K562 (cell line): ENCODE data around the gene DCHS2. TPM values are rescaled to one million over a fixed set of nuclear protein-coding genes. Genes with fewer than 3 reads are reported as not detected.

ENCODE experiments used
- ATAC-seq: fragments of 200-7000 bp; cut with Tn5 transposase; 3 replicates; pipeline ENCODE4 v1.9.1; 2020; ENCODE audit warnings: moderate library complexity
- BruUV-seq: library from RNA; stranded (reverse); fragments of 400-500 nt; replicated peaks from 2 replicates; lab custom pipeline; 2021; lab: Mats Ljungman, UMichigan
- CTCF ChIA-PET: fragments of 300-600 bp; formaldehyde crosslinking; extraction: SDS; loops from one replicate; lab custom pipeline; 2021; ENCODE audit warnings: low intra/inter-chr PET ratio; lab: Yijun Ruan, JAX
- POLR2A ChIA-PET: fragments of 300-600, 350-650 bp; sonication (Branson Sonifier 250); formaldehyde crosslinking; extraction: SDS; loops from one replicate; lab custom pipeline; 2021; ENCODE audit warnings: antibody characterized with exemption, inconsistent platforms; lab: Yijun Ruan, JAX
- DNase-seq, 4 experiments: peaks; one replicate each; pipeline versions ENCODE4 v3.0.0 to v3.0.0-alpha.2; 2011 to 2018; ENCODE audit warnings: low spot score in 3 of 4, mixed read lengths in 3 of 4; ENCODE audit errors: extremely low read depth in 1 of 4
- FAIRE-seq: peaks from 2 replicates; lab custom pipeline; 2011; peaks lifted over from hg19 to GRCh38; lab: Jason Lieb, UNC
- H2AFZ ChIP-seq: 2 replicates; pipeline ENCODE4 v1.6.0; 2011; ENCODE audit warnings: low read depth, low read length, control low read depth, inconsistent platforms
- H3K27ac ChIP-seq: fragments of 200-600 bp; 3 replicates; pipeline ENCODE4 v1.8.0; 2011; ENCODE audit warnings: low read depth, mild to moderate bottlenecking, control low read depth, inconsistent platforms, low read length, moderate library complexity, mixed read lengths; ENCODE audit errors: extremely low read depth
- H3K27me3 ChIP-seq, 2 experiments: fragments of 300-600 bp in 1 of 2; 2 replicates in 1 of 2; 3 replicates in 1 of 2; pipeline versions ENCODE4 v1.6.0 to v1.8.0; 2011; ENCODE audit warnings: inconsistent platforms in 2 of 2, low read length in 2 of 2, mild to moderate bottlenecking in 1 of 2, mixed read lengths in 1 of 2, moderate library complexity in 1 of 2; ENCODE audit not compliant: control insufficient read depth in 2 of 2, insufficient read depth in 2 of 2
- H3K36me3 ChIP-seq: fragments of 300-600 bp; 3 replicates; pipeline ENCODE4 v1.8.0; 2011; ENCODE audit warnings: mild to moderate bottlenecking, low read length, inconsistent platforms; ENCODE audit not compliant: control insufficient read depth, insufficient read depth
- H3K4me1 ChIP-seq, 2 experiments: fragments of 200-600 bp in 1 of 2; replicated peaks in 1 of 2; 2 replicates in 1 of 2; 3 replicates in 1 of 2; pipeline versions ENCODE4 v1.5.1 to v1.8.0; 2011; ENCODE audit warnings: inconsistent platforms in 2 of 2, low read length in 2 of 2, mild to moderate bottlenecking in 1 of 2, mixed read lengths in 1 of 2, moderate library complexity in 1 of 2; ENCODE audit not compliant: control insufficient read depth in 2 of 2, insufficient read depth in 2 of 2
- H3K4me2 ChIP-seq: 2 replicates; pipeline ENCODE4 v1.6.1; 2011; ENCODE audit warnings: low read length, control low read depth, inconsistent platforms, mixed read lengths; ENCODE audit not compliant: insufficient read depth
- H3K4me3 ChIP-seq: fragments of 200-600 bp; sonication (generic), shearing (Covaris generic); 2 replicates; pipeline ENCODE4 v1.5.1; 2016; ENCODE audit warnings: control low read depth, inconsistent platforms
- H3K79me2 ChIP-seq: fragments of 200-600 bp; 3 replicates; pipeline ENCODE4 v1.8.0; 2011; ENCODE audit warnings: low read length, inconsistent platforms; ENCODE audit not compliant: control insufficient read depth, insufficient read depth
- H3K9ac ChIP-seq, 2 experiments: 2 replicates each; pipeline versions ENCODE4 v1.6.0 to v1.6.1; 2011; ENCODE audit warnings: low read depth in 2 of 2, low read length in 2 of 2, control low read depth in 1 of 2, inconsistent platforms in 1 of 2, mild to moderate bottlenecking in 1 of 2, mixed read lengths in 1 of 2; ENCODE audit not compliant: insufficient read depth in 1 of 2
- H3K9me1 ChIP-seq: one replicate; pipeline ENCODE4 v1.6.0; 2011; ENCODE audit warnings: inconsistent platforms, mild to moderate bottlenecking, low read length, moderate library complexity; ENCODE audit not compliant: control insufficient read depth, insufficient read depth
- H3K9me3 ChIP-seq: replicated peaks from 2 replicates; pipeline ENCODE4 v1.5.1; 2011; ENCODE audit warnings: low read depth, low read length, inconsistent platforms; ENCODE audit not compliant: control insufficient read depth, insufficient read depth
- H4K20me1 ChIP-seq: replicated peaks from 2 replicates; pipeline ENCODE4 v1.6.1; 2011; ENCODE audit warnings: low read length, inconsistent platforms, mixed read lengths; ENCODE audit not compliant: control insufficient read depth, insufficient read depth
- MTA1 ChIP-seq: fragments of 450-650 bp; IDR thresholded peaks from 2 replicates; pipeline ENCODE4 v1.6.1; 2017; ENCODE audit warnings: borderline replicate concordance
- PRDM10 ChIP-seq: fragments of 450-650 bp; IDR thresholded peaks from 2 replicates; pipeline ENCODE4 v1.6.1; 2018; ENCODE audit not compliant: partially characterized antibody
- TRIM28 ChIP-seq: fragments of 450-650 bp; IDR thresholded peaks from 2 replicates; pipeline ENCODE4 v1.6.1; 2017
- ZNF121 ChIP-seq: sonication (generic); formaldehyde crosslinking; conservative IDR thresholded peaks from 2 replicates; pipeline ENCODE4 v1.8.0; 2022; ENCODE audit warnings: missing genetic modification reagents
- ZNF77 ChIP-seq: fragments of 250-450 bp; sonication (Bioruptor Pico); IDR thresholded peaks from 2 replicates; pipeline ENCODE4 v1.5.0; 2020
- ZNF785 ChIP-seq: fragments of 250-450 bp; sonication (Bioruptor Pico); IDR thresholded peaks from 2 replicates; pipeline ENCODE4 v1.4.0; 2020; ENCODE audit warnings: mild to moderate bottlenecking
- ZNF830 ChIP-seq: fragments of 250-450 bp; sonication (Bioruptor Pico); IDR thresholded peaks from 2 replicates; pipeline ENCODE4 v1.5.0; 2021; ENCODE audit warnings: mild to moderate bottlenecking
- WGBS: fragments of 100-300 bp; shearing (Covaris generic); methylation state at CpG from one replicate; pipeline ENCODE4 v1.1.6; 2016; ENCODE audit warnings: low coverage, mixed read lengths; ENCODE audit not compliant: insufficient coverage; ENCODE audit errors: missing lambda C conversion rate; 5-methylcytosine and 5-hydroxymethylcytosine counted together
- in situ Hi-C: fragments of 300-500 bp; cut with MboI; formaldehyde crosslinking; loops from 4 replicates; pipeline ENCODE4 v1.15.0; 2018; ENCODE audit warnings: inconsistent platforms, mixed read lengths
- intact Hi-C: fragments of 100-400 bp; cut with micrococcal nuclease; formaldehyde crosslinking; loops from 2 replicates; pipeline ENCODE4 v1.14.2; 2022
- polyA plus RNA-seq, 8 experiments: library from polyadenylated mRNA; depleted of rRNA in 4 of 8; stranded (reverse) in 5 of 8; unstranded in 3 of 8; fragments of >200 nt; fragmentation: Nextera tagmentation in 2 of 8; fragmentation: Illumina TruSeq in 1 of 8; extraction: Ambion mirVana in 2 of 8; extraction: Trizol in 1 of 8; gene quantifications; 2 replicates each; pipeline versions ENCODE4 v1.2.1 to v1.2.3, GENCODE V29; 2011 to 2014; ENCODE audit warnings: inconsistent platforms in 1 of 8, missing spikeins in 1 of 8
- total RNA-seq, 7 experiments: library from RNA; depleted of rRNA in 6 of 7; stranded (reverse); fragments of >200 nt in 6 of 7; fragmentation: Illumina TruSeq in 2 of 7; extraction: Trizol in 2 of 7; gene quantifications; 2 replicates each; pipeline versions ENCODE4 v1.2.1 to v1.2.3, GENCODE V29; 2011 to 2021; ENCODE audit warnings: low replicate concordance in 1 of 7

Gene DCHS2
- total and polyA plus RNA-seq, 9 of the 15 experiments (the other 6 are each of a cell fraction or from before 2014, with no cell fraction given) = 0.49 to 7.1 (median 5.3) TPM

- TF ChIP-seq ZNF830 = no peak
- TF ChIP-seq MTA1 = no peak
- TF ChIP-seq ZNF121 (CRISPR knock-in tag) = no peak
- no peak for TF ChIP-seq ZNF77 (CRISPR knock-in tag)
Observed at GRCh38 chr4:154319736-154320135, 171.9 kb downstream of the DCHS2 start (continued).

GRCh38 chr4:154317201-154317999 is 174.2 kb downstream of the DCHS2 start:
- POLR2A ChIA-PET = no interaction called here

More at GRCh38 chr4:154317201-154317999, 174.2 kb downstream of the DCHS2 start:
- Histone ChIP-seq H3K36me3 (0 out of 3 replicates have a peak, but pooled peaks cover 2% of the 10 kb centered on the region), H4K20me1 (no peaks in the 10 kb centered on the region), H3K4me2 (no peak overlapping the region), H3K79me2 (no peaks in the 10 kb centered on the region)
- intact Hi-C loops = loop anchor here (10.0 kb wide), 1 partner anchor 533 kb away; the partner anchor contains the start of gene SFRP2
- CTCF ChIA-PET = no interaction called here
- WGBS = 26% methylated on average over 2 of the region's 2 CpGs
- no peak for FAIRE-seq
- in situ Hi-C loops = no loop called here
- TF ChIP-seq PRDM10 (no peak), ZNF785 (CRISPR knock-in tag) (no peak), ZNF77 (CRISPR knock-in tag) (no peak), TRIM28 (no peak)
- TF ChIP-seq, all 486 proteins: peak for 0
- DNase-seq = no peak
- no TSS peak for BruUV-seq
- Histone ChIP-seq H3K27ac (no peak overlapping the region), H3K9me1 (no peaks in the 10 kb centered on the region), H3K4me1 (no peaks in the 10 kb centered on the region), H3K4me3 (no peak overlapping the region), H3K9me3 (no peaks in the 10 kb centered on the region), H3K27me3 (no peaks in the 10 kb centered on the region), H2AFZ (no peak overlapping the region), H3K9ac (no peak overlapping the region)
- no peak for ATAC-seq
